ENCODE data around the gene PRDM11.

Gene PRDM11

GRCh38 chr11:45280449-45280848 is 134.0 kb downstream of the PRDM11 start:
- DNase-seq (ENCODE audit: low read depth, low spot score): no peak
- no peak overlapping the region for H3K27ac ChIP-seq

DNA sequence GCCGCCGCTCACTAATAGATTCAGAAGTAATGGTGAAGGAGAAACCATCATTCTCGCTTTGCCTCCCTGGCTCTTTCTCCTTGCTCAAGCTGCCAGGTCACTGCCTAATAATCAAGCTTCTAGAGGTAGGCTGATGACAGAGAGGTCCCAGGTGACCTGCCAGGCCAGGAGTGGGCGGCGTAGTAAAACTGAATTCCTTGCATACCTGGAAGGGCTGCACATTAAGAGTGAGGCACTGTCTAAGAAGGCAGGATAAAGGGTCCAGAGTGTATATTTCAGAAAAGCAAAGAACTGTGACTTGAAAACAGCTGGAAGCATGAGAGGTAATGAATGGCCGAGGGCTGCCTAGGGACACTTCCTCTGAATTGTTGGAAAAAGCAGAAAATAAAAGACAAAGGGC is 135.6 kb downstream of the PRDM11 start:
- H3K27ac ChIP-seq: no peak overlapping the region
- no peak for DNase-seq (ENCODE audit: low read depth, low spot score)

Measured in epithelial cell of prostate (primary cell).